ENCODE measurements around the gene ST7. TPM values are rescaled to one million over a fixed set of nuclear protein-coding genes. Genes with fewer than 3 reads are reported as not detected.
A peak's percentile ranks its signal among the peaks of the same experiment; 100 is the strongest.

The ST7 gene
- total and polyA plus RNA-seq, 2 donors from 2014 or later, result 21.5 to 29.8 TPM

- Histone ChIP-seq H3K4me3 (ENCODE audit: low read length in 3 of 3) (no peak overlapping the region), H3K27me3 (ENCODE audit: control insufficient read depth, insufficient read depth, low read length) (no peaks in the 10 kb centered on the region), H3K4me1 (ENCODE audit: control insufficient read depth in 2 of 3, insufficient read depth in 2 of 3, low read depth in 1 of 3, low read length in 3 of 3) (no peaks in the 10 kb centered on the region), H3K36me3 (ENCODE audit: control insufficient read depth in 2 of 3, insufficient read depth in 3 of 3, low read length in 3 of 3) (no peaks in the 10 kb centered on the region), H3K9me3 (ENCODE audit: control insufficient read depth in 2 of 3, insufficient read depth in 1 of 3, low read length in 3 of 3) (no peaks in the 10 kb centered on the region), H3K27ac (ENCODE audit: low read depth in 2 of 2, low read length in 2 of 2) (no peak overlapping the region), H3K9ac (ENCODE audit: low read length in 3 of 3) (no peak overlapping the region)
- TF ChIP-seq CTCF (IDR thresholded peaks at IDR 0.05; ENCODE audit: borderline replicate concordance, extremely low read depth, insufficient read depth), result no peak
- no peak for FAIRE-seq
- DNase-seq, result peak in 3 of 5 donors; percentile 28 to 61 (median 35)
- intact Hi-C loops (cut with DNase I), result no loop called here
These were observed 320.5 kb downstream of the ST7 start for GRCh38 chr7:117273814-117274225.

- no peak overlapping the region for H3K9ac ChIP-seq (ENCODE audit: low read length in 3 of 3)
- TF ChIP-seq CTCF (IDR thresholded peaks at IDR 0.05; ENCODE audit: borderline replicate concordance, extremely low read depth, insufficient read depth), result no peak
- intact Hi-C loops (cut with DNase I), result no loop called here
- no peaks in the 10 kb centered on the region for H3K36me3 ChIP-seq (ENCODE audit: control insufficient read depth in 2 of 3, insufficient read depth in 3 of 3, low read length in 3 of 3)
- H3K27ac ChIP-seq (ENCODE audit: low read depth in 2 of 2, low read length in 2 of 2), result no peak overlapping the region
- no peaks in the 10 kb centered on the region for H3K4me1 ChIP-seq (ENCODE audit: control insufficient read depth in 2 of 3, insufficient read depth in 2 of 3, low read depth in 1 of 3, low read length in 3 of 3)
- H3K27me3 ChIP-seq (ENCODE audit: control insufficient read depth, insufficient read depth, low read length), result no peaks in the 10 kb centered on the region
- no peaks in the 10 kb centered on the region for H3K9me3 ChIP-seq (ENCODE audit: control insufficient read depth in 2 of 3, insufficient read depth in 1 of 3, low read length in 3 of 3)
- no peak for DNase-seq
- FAIRE-seq, result no peak
- no peak overlapping the region for H3K4me3 ChIP-seq (ENCODE audit: low read length in 3 of 3)
These were observed 321.6 kb downstream of the ST7 start for GRCh38 chr7:117274951-117275350.

GRCh38 chr7:117277576-117277975, 324.3 kb downstream of the ST7 start:
- TF ChIP-seq CTCF (IDR thresholded peaks at IDR 0.05; ENCODE audit: borderline replicate concordance, extremely low read depth, insufficient read depth), result no peak
- DNase-seq (no peak), FAIRE-seq (no peak)
- Histone ChIP-seq H3K4me1 (ENCODE audit: control insufficient read depth in 2 of 3, insufficient read depth in 2 of 3, low read depth in 1 of 3, low read length in 3 of 3) (no peaks in the 10 kb centered on the region), H3K4me3 (ENCODE audit: low read length in 3 of 3) (no peak overlapping the region), H3K36me3 (ENCODE audit: control insufficient read depth in 2 of 3, insufficient read depth in 3 of 3, low read length in 3 of 3) (no peaks in the 10 kb centered on the region), H3K27ac (ENCODE audit: low read depth in 2 of 2, low read length in 2 of 2) (no peak overlapping the region), H3K9ac (ENCODE audit: low read length in 3 of 3) (no peak overlapping the region), H3K9me3 (ENCODE audit: control insufficient read depth in 2 of 3, insufficient read depth in 1 of 3, low read length in 3 of 3) (no peaks in the 10 kb centered on the region), H3K27me3 (ENCODE audit: control insufficient read depth, insufficient read depth, low read length) (no peaks in the 10 kb centered on the region)
- intact Hi-C loops (cut with DNase I), result no loop called here

GRCh38 chr7:117278040-117278439, 324.7 kb downstream of the ST7 start:
- Histone ChIP-seq H3K27ac (ENCODE audit: low read depth in 2 of 2, low read length in 2 of 2) (no peak overlapping the region), H3K27me3 (ENCODE audit: control insufficient read depth, insufficient read depth, low read length) (no peaks in the 10 kb centered on the region), H3K4me1 (ENCODE audit: control insufficient read depth in 2 of 3, insufficient read depth in 2 of 3, low read depth in 1 of 3, low read length in 3 of 3) (no peaks in the 10 kb centered on the region), H3K9ac (ENCODE audit: low read length in 3 of 3) (no peak overlapping the region), H3K9me3 (ENCODE audit: control insufficient read depth in 2 of 3, insufficient read depth in 1 of 3, low read length in 3 of 3) (no peaks in the 10 kb centered on the region), H3K36me3 (ENCODE audit: control insufficient read depth in 2 of 3, insufficient read depth in 3 of 3, low read length in 3 of 3) (no peaks in the 10 kb centered on the region), H3K4me3 (ENCODE audit: low read length in 3 of 3) (no peak overlapping the region)
- no peak for DNase-seq
- no peak for TF ChIP-seq CTCF (IDR thresholded peaks at IDR 0.05; ENCODE audit: borderline replicate concordance, extremely low read depth, insufficient read depth)
- FAIRE-seq, result no peak
- intact Hi-C loops (cut with DNase I), result no loop called here

All from kidney (tissue), 14 donors.